T-helper 1 cell treated with Interleukin-12 subunit alpha and Interleukin-12 subunit beta and Interleukin-4 antibody, amounts not matched to agents 30 ng/mL and 1 ng/mL, for 36 hours (primary cell): Measurements from ENCODE around the gene ZDHHC11B. TPM values are rescaled to one million over a fixed set of nuclear protein-coding genes. Genes with fewer than 3 reads are reported as not detected.

Experiments
- intact Hi-C: fragments of 100-400 bp; cut with micrococcal nuclease; formaldehyde crosslinking; loops from one replicate; pipeline ENCODE4 v1.15.1; 2024
- total RNA-seq: library from RNA; stranded (reverse); gene quantifications from 2 replicates; pipeline ENCODE4 v1.2.3, GENCODE V29; 2022

Gene ZDHHC11B
- total RNA-seq, 1 donor from 2014 or later = not detected

DNA sequence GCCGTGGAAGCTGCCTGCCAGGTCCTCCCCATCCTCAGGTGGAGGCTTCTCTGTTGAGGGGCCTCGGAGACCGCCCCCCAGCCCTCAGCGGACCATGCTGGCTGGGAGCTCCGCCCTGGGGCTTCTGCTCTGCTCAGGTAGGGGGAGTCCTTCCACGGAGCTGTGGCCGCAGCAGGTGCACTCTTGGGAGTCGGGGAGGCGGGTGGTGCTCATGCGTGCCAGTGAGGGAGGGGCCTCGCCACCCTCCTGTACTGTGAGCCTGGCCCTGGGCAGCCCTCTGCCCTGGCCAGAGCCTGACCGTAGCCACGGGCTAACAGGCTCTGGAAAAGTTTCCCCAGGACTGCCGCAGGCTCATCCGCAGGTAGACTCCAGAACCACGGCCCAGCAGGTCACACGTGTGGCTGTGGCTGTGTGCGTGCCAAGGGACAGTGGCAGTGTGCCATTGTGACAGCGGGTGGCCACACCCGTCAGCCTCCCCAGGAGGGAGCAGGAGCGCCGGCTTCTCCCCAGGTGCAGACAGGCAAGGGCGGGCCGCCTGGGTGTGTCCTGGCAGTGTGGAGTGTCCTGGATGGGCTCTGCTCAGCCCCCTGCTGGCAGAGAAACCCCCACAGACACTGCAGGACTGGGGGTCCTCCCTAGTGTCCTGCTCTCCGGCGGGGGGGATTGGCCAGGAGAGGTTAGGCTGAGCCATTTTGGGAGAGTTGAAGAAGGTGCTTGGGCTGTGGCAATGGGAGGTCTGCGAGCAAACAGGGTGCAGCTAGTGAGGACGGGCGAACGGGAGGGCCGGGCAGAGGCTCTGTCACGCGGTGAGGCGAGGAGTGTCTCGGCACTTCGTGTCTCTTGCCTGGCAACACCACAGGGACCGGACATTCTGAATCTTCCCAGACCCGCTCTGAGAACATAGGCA, 120.8 kb downstream of the ZDHHC11B start:
- intact Hi-C loops = no loop called here

DNA sequence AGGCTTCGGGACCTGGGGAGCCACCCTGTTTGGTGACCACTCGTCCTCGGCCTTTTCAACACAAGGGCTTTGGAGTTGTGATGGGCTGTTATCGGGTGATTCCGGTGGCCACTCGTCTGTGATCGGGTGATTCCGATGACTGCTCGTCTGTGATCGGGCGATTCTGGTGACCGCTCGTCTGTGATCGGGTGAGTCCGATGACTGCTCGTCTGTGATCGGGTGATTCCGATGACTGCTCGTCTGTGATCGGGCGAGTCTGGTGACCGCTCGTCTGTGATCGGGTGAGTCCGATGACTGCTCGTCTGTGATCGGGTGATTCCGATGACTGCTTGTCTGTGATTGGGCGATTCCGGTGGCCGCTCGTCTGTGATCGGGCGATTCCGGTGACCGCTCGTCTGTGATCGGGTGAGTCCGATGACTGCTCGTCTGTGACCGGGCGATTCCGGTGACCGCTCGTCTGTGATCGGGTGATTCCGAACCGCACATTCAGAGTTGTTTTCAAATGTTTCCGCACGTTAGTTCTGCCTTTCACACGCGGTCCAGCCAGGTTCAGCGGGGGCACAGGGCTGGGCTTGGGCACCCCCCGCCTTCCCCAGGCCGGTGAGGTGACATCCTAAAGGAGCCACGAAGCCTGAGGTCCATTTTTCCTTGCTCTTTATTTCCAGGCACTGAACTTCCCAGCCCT, 121.6 kb downstream of the ZDHHC11B start:
- intact Hi-C loops = no loop called here

DNA sequence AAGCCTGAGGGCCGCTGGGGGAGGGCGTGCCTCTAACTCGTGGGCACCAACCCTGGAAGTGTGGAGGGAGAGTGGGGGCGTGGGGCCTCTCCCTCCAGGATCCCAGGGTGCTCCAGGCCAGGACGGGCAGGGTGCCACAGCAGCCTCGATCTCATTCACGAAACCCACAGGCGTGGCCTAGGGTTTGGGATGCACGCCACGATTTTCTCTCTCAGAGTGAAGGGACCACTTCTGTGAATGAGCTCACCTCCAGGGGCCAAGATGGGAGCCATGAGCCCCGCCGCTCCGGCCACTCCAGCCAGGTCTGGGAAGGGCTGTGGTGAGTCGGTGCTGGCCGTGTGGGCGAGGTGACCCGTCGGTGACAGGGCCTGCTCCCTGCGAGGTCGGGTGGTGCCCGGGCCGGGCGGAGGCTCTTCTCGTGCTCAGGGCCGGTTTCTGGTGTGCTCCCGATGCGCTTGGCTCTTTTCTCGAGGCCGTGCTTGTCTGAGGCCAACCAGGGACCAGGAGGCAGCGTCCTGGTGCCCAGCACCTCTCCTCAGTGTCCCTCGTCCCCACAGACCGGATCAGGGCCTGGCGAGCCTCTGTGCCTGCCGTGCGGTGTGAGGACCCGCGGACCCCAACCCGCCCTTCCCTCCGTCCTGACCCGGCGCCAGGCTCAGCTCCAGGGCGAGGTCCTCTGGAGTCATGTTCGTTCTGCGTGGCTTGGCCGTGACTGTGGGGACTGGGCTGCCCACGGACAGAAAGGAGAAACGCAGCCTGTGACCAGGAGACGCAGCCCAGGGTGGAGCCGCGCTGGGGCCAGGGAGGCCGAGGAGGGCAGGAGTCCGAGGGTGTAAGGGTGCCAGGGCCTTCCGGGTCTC, 122.4 kb downstream of the ZDHHC11B start:
- intact Hi-C loops = no loop called here

DNA sequence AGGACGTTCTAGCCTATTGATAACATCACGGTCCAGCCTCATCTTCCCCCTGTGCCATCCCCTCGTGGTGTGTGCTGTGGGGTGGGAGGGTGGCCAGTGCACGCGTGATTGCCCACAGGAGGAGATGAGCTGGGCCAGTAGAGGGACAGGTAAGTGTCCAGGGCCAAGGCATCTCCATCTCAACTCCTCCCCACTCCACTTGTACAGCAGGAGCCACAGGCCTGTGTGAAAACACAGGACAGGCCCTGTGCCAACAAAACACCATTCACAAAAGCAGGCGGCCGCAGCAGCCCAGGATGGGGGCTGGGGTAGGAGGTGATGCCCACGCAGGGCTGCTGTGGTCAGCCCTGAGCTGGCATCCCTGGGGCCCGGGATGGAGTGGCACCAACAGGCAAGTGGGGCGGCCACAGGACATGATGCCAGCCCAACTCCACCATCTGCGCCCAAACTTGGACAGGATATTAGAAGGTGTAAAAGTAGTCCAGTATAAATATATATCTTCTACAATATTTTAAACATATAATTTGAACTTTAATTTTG, 124.0 kb downstream of the ZDHHC11B start:
- intact Hi-C loops = no loop called here

Other genes starting within 250 kb of the ZDHHC11B start
- gene CEP72, start 172.4 kb downstream of the ZDHHC11B start, total RNA-seq = 22.5 and 28.4 TPM in 2 replicates
- gene TPPP, start 91.4 kb downstream of the ZDHHC11B start, total RNA-seq = 0.02 TPM in 1 of 2 replicates, not detected in the other
- 24.1 and 26.9 TPM in 2 replicates for gene ZDHHC11, start 66.3 kb upstream of the ZDHHC11B start, total RNA-seq
- 62.8 and 64.3 TPM in 2 replicates for gene BRD9, start 108.1 kb upstream of the ZDHHC11B start, total RNA-seq
- gene TRIP13, start 108.2 kb upstream of the ZDHHC11B start, total RNA-seq = 20.8 and 24.1 TPM in 2 replicates
- 3.1 and 4.3 TPM in 2 replicates for gene NKD2, start 224.1 kb upstream of the ZDHHC11B start, total RNA-seq